GM12878 (cell line): ENCODE results near the gene EFNA3. TPM values are rescaled to one million over a fixed set of nuclear protein-coding genes. Genes with fewer than 3 reads are reported as not detected.
A peak's percentile ranks its signal among the peaks of the same experiment; 100 is the strongest.

ENCODE experiments used
- ATAC-seq: fragments of 200-7000 bp; cut with Tn5 transposase; 3 replicates; pipeline ENCODE4 v1.9.1; 2020; ENCODE audit warnings: mild to moderate bottlenecking, moderate library complexity
- BruUV-seq: library from RNA; stranded (reverse); fragments of 400-500 nt; replicated peaks from 2 replicates; lab custom pipeline; 2021; lab: Mats Ljungman, UMichigan
- CTCF ChIA-PET: fragments of 300-600 bp; sonication (Branson Sonifier 250); formaldehyde crosslinking; extraction: SDS; loops from one replicate; lab custom pipeline; 2021; ENCODE audit warnings: inconsistent platforms; lab: Yijun Ruan, JAX
- POLR2A ChIA-PET: fragments of 350-600 bp; formaldehyde crosslinking; extraction: SDS; loops from one replicate; lab custom pipeline; 2021; ENCODE audit warnings: inconsistent platforms; lab: Charles Lee
- RAD21 ChIA-PET: fragments of 300-600 bp; sonication (Branson Sonifier 250); formaldehyde crosslinking; loops from one replicate; lab custom pipeline; 2023; ENCODE audit warnings: antibody characterized with exemption; ENCODE audit not compliant: unreplicated experiment; lab: Charles Lee
- SMC1A ChIA-PET: fragments of 300-600 bp; sonication (Branson Sonifier 250); formaldehyde crosslinking; loops from one replicate; lab custom pipeline; 2023; ENCODE audit not compliant: unreplicated experiment, uncharacterized antibody; lab: Charles Lee
- DNase-seq: peaks from one replicate; pipeline ENCODE4 v3.0.0-alpha.2; 2011; ENCODE audit warnings: low read depth, low spot score
- FAIRE-seq: peaks from 3 replicates; lab custom pipeline; 2011; peaks lifted over from hg19 to GRCh38; lab: Jason Lieb, UNC
- H2AFZ ChIP-seq: 2 replicates; pipeline ENCODE4 v1.6.0; 2011; ENCODE audit warnings: low read depth, low read length, control low read depth; ENCODE audit not compliant: control insufficient read depth
- H3K27ac ChIP-seq: 2 replicates; pipeline ENCODE4 v1.5.1; 2011; ENCODE audit warnings: control low read depth; ENCODE audit not compliant: control insufficient read depth, insufficient read depth
- H3K27me3 ChIP-seq, 2 experiments: replicated peaks in 1 of 2; 2 replicates each; pipeline versions ENCODE4 v1.6.0 to v1.6.1; 2011; ENCODE audit warnings: low read length in 1 of 2; ENCODE audit not compliant: control insufficient read depth in 2 of 2, insufficient read depth in 2 of 2
- H3K36me3 ChIP-seq, 2 experiments: 2 replicates each; pipeline ENCODE4 v1.5.1; 2011; ENCODE audit warnings: low read length in 1 of 2; ENCODE audit not compliant: control insufficient read depth in 2 of 2, insufficient read depth in 2 of 2
- H3K4me1 ChIP-seq: 2 replicates; pipeline ENCODE4 v1.6.1; 2011; ENCODE audit warnings: mild to moderate bottlenecking, low read length, moderate library complexity, mixed read lengths; ENCODE audit not compliant: control insufficient read depth, insufficient read depth
- H3K4me2 ChIP-seq: 2 replicates; pipeline ENCODE4 v1.6.0; 2011; ENCODE audit warnings: control low read depth; ENCODE audit not compliant: control insufficient read depth, insufficient read depth
- H3K4me3 ChIP-seq: fragments of 200-600 bp; sonication (generic); 2 replicates; pipeline ENCODE4 v1.5.1; 2016
- H3K79me2 ChIP-seq: 2 replicates; pipeline ENCODE4 v1.6.0; 2011; ENCODE audit warnings: low read length; ENCODE audit not compliant: control insufficient read depth, insufficient read depth
- H3K9ac ChIP-seq: 2 replicates; pipeline ENCODE4 v1.8.0; 2011; ENCODE audit warnings: low read length, control low read depth, mixed read lengths; ENCODE audit not compliant: control insufficient read depth, insufficient read depth
- H3K9me3 ChIP-seq: replicated peaks from 3 replicates; pipeline ENCODE4 v1.5.1; 2011; ENCODE audit warnings: mild to moderate bottlenecking, low read length; ENCODE audit not compliant: control insufficient read depth, insufficient read depth
- H4K20me1 ChIP-seq: 2 replicates; pipeline ENCODE4 v1.6.0; 2011; ENCODE audit not compliant: control insufficient read depth, insufficient read depth
- ATF7 ChIP-seq: fragments of 450-650 bp; IDR thresholded peaks from 2 replicates; pipeline ENCODE4 v1.6.1; 2016; ENCODE audit warnings: low read depth, mild to moderate bottlenecking
- CREB1 ChIP-seq: IDR thresholded peaks from 2 replicates; pipeline ENCODE4 v1.6.1; 2012; ENCODE audit warnings: low read depth, mild to moderate bottlenecking, inconsistent platforms
- IKZF2 ChIP-seq, 2 experiments: fragments of 450-650 bp; IDR thresholded peaks; 2 replicates each; pipeline ENCODE4 v1.6.1; 2017; ENCODE audit warnings: mild to moderate bottlenecking in 2 of 2, moderate library complexity in 2 of 2
- IRF4 ChIP-seq: IDR thresholded peaks from 2 replicates; pipeline ENCODE4 v1.6.1; 2011; ENCODE audit warnings: low read depth, low read length
- NR2C2 ChIP-seq: IDR thresholded peaks from 2 replicates; pipeline ENCODE4 v1.6.1; 2011; ENCODE audit warnings: borderline replicate concordance, low read depth; ENCODE audit not compliant: control insufficient read depth, insufficient read length
- PKNOX1 ChIP-seq: fragments of 450-650 bp; IDR thresholded peaks from 2 replicates; pipeline ENCODE4 v1.6.1; 2016; ENCODE audit warnings: mild to moderate bottlenecking
- SPI1 ChIP-seq: IDR thresholded peaks from 2 replicates; pipeline ENCODE4 v1.6.1; 2011; ENCODE audit warnings: low read depth, mild to moderate bottlenecking, low read length, moderate library complexity, borderline replicate concordance; ENCODE audit not compliant: insufficient read depth
- WGBS: methylation state at CpG from one replicate; pipeline ENCODE4 v1.1.6; 2016; ENCODE audit warnings: low lambda C conversion rate; ENCODE audit not compliant: insufficient replicate concordance, insufficient coverage; ENCODE audit errors: missing lambda C conversion rate; 5-methylcytosine and 5-hydroxymethylcytosine counted together
- in situ Hi-C: fragments of 300-500 bp; cut with MboI; formaldehyde crosslinking; loops from 9 replicates; pipeline ENCODE4 v1.14.3; 2018; ENCODE audit warnings: mixed read lengths
- intact Hi-C: fragments of 100-400 bp; cut with micrococcal nuclease; formaldehyde crosslinking; loops from one replicate; pipeline ENCODE4 v1.14.2; 2022; ENCODE audit not compliant: unreplicated experiment
- polyA plus RNA-seq, 11 experiments: library from polyadenylated mRNA; depleted of rRNA in 4 of 11; unstranded in 6 of 11; stranded (reverse) in 5 of 11; fragments of >200 nt; fragmentation: Nextera tagmentation in 4 of 11; fragmentation: Illumina TruSeq in 1 of 11; extraction: Ambion mirVana in 4 of 11; extraction: Trizol in 1 of 11; gene quantifications; 1 replicate in 1 of 11; 2 replicates in 10 of 11; pipeline versions ENCODE4 v1.2.1 to v1.2.3, GENCODE V29; 2011 to 2016; ENCODE audit warnings: inconsistent platforms in 2 of 11, missing spikeins in 2 of 11, low read depth in 1 of 11
- total RNA-seq, 4 experiments: library from RNA; depleted of rRNA in 3 of 4; stranded (reverse); fragments of >200 nt in 3 of 4; fragmentation: Illumina TruSeq in 1 of 4; extraction: Trizol in 1 of 4; gene quantifications; 2 replicates each; pipeline versions ENCODE4 v1.2.1 to v1.2.3, GENCODE V29; 2013 to 2021

Gene EFNA3
- total and polyA plus RNA-seq, 10 of the 15 experiments (the other 5 are each of a cell fraction or from before 2014, with no cell fraction given): 0.08 to 5.4 (median 1.1) TPM

- peak; percentile 52 for ATAC-seq
- POLR2A ChIA-PET: interaction anchor here (0.6 to 2.9 kb wide), 6 partner anchors 9 to 50 kb away, joined by 3 to 18 read pairs (median 3); partner anchors contain the start of gene KRTCAP2
Observed at GRCh38 chr1:155134880-155135414, 56.3 kb downstream of the EFNA3 start.

More at GRCh38 chr1:155134880-155135414, 56.3 kb downstream of the EFNA3 start:
- Histone ChIP-seq H3K36me3 (peaks cover 0 to 3% of the 10 kb centered on the region in 2 experiments; a peak in 2 of 4 replicates), H3K4me3 (peak overlapping the region; percentile 90), H3K9me3 (no peaks in the 10 kb centered on the region), H4K20me1 (no peaks in the 10 kb centered on the region), H3K4me1 (peaks cover 13% of the 10 kb centered on the region), H2AFZ (peak overlapping the region; percentile 75), H3K27me3 (no peaks in the 10 kb centered on the region), H3K27ac (peak overlapping the region; percentile 97), H3K9ac (peak overlapping the region; percentile 97), H3K4me2 (peak overlapping the region; percentile 67), H3K79me2 (peaks cover 25% of the 10 kb centered on the region)
- BruUV-seq: TSS peak; percentile 64
- WGBS: 17% methylated on average over 18 of the region's 18 CpGs
- in situ Hi-C loops (no loop called here), intact Hi-C loops (loop anchor here (5.0 kb wide), 1 partner anchor 37 kb away; the partner anchor contains the start of genes KRTCAP2 and TRIM46)
- SMC1A ChIA-PET: interaction anchor here (1.0 to 2.4 kb wide), 5 partner anchors 16 to 44 kb away, joined by 3 to 6 read pairs (median 3); no protein-coding TSS in a partner anchor
- FAIRE-seq: peak; percentile 64
- no peak for DNase-seq
- TF ChIP-seq IKZF2 (IDR thresholded peaks at IDR 0.05) (peak in 1 of 2 experiments; percentile 14; a peak in 2 of 4 replicates), PKNOX1 (0 out of 2 replicates have a peak, but pooled peaks have one; percentile 35), SPI1 (peak; percentile 38; the same call in 1 of the 2 replicates), NR2C2 (no peak), ATF7 (peak; percentile 14; the same call in 1 of the 2 replicates), CREB1 (0 out of 2 replicates have a peak, but pooled peaks have one; percentile 17), IRF4 (no peak)
- RAD21 ChIA-PET: interaction anchor here (1.0 to 2.6 kb wide), 5 partner anchors 15 to 50 kb away, joined by 3 to 9 read pairs (median 4); partner anchors contain the start of gene KRTCAP2
- CTCF ChIA-PET: interaction anchor here (0.7 to 6.0 kb wide), 10 partner anchors 13 to 255 kb away, joined by 3 to 37 read pairs (median 4); partner anchors contain the start of genes KRTCAP2 and TRIM46
